T-helper 2 cell treated with Interferon-gamma antibody and Interleukin-4, amounts not matched to agents 5 μg/mL and 100 μg/mL, for 36 hours (primary cell): ENCODE measurements around the gene CLEC16A.

Experiments
- DNase-seq: peaks from one replicate; pipeline ENCODE4 v3.0.0; 2021; ENCODE audit warnings: low spot score
- H3K27ac Mint-ChIP-seq: one replicate; pipeline ENCODE4 v1.8.0; 2021; ENCODE audit warnings: mild to moderate bottlenecking, mixed read lengths
- H3K27me3 Mint-ChIP-seq: one replicate; pipeline ENCODE4 v1.8.0; 2021; ENCODE audit warnings: low read depth, mixed read lengths
- H3K36me3 Mint-ChIP-seq: one replicate; pipeline ENCODE4 v1.8.0; 2021; ENCODE audit warnings: low read depth, mixed read lengths
- H3K4me1 Mint-ChIP-seq: one replicate; pipeline ENCODE4 v1.8.0; 2021; ENCODE audit warnings: low read depth, mixed read lengths
- H3K4me3 Mint-ChIP-seq: one replicate; pipeline ENCODE4 v1.8.0; 2022; ENCODE audit warnings: mild to moderate bottlenecking, moderate library complexity, mixed read lengths
- H3K9me3 Mint-ChIP-seq: one replicate; pipeline ENCODE4 v1.8.0; 2021; ENCODE audit warnings: mixed read lengths

Gene CLEC16A

GRCh38 chr16:11133344-11133943, 189.1 kb downstream of the CLEC16A start:
- Mint-ChIP-seq H3K4me1 (peaks cover 79% of the 10 kb centered on the region), H3K27me3 (no peaks in the 10 kb centered on the region), H3K36me3 (peaks cover 38% of the 10 kb centered on the region), H3K27ac (peak overlapping the region; percentile 85), H3K9me3 (no peaks in the 10 kb centered on the region), H3K4me3 (peak overlapping the region; percentile 61)
- peak; percentile 55 for DNase-seq

DNA sequence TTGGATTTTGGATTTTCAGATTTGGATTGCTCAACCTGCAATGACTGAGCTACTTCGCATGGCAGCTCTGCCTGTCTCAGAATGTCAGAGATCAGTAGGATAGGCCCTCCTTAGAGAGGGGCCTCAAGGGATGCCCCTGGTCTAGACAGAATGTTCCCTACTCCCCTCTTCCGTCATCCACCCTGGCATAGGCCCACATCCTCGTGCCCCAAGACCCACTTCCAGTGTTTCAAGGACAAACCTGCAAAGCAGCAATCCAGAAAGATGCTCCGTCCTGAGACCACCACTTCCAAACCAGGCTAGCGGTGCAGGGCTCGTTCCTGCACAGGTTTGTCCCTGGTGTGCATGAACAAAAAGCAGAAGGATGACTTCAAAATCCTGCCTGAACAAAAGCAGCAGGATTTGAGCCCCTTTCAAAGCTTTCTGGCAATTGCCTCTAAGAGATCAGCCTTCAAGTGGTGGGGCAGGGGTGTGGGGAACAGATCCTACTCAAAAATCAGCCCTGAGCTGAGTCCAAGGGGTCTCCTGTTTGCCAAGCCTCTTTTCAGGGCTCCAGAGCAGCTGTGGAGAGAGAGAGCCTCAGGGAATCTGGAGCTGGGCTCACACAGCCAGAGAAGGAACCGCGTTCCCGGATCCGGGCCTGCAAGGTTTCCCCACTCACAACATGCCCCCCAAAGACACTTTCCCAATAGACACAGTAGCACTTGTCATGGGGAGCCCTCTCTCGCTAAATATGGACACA, 190.5 kb downstream of the CLEC16A start:
- H3K9me3 Mint-ChIP-seq, result no peaks in the 10 kb centered on the region
- H3K27me3 Mint-ChIP-seq, result no peaks in the 10 kb centered on the region
- H3K27ac Mint-ChIP-seq, result peak overlapping the region; percentile 49
- no peak overlapping the region for H3K4me3 Mint-ChIP-seq
- H3K4me1 Mint-ChIP-seq, result peaks cover 81% of the 10 kb centered on the region
- no peak for DNase-seq
- H3K36me3 Mint-ChIP-seq, result peaks cover 35% of the 10 kb centered on the region

GRCh38 chr16:11135464-11135973, 191.2 kb downstream of the CLEC16A start:
- no peak overlapping the region for H3K4me3 Mint-ChIP-seq
- peaks cover 81% of the 10 kb centered on the region for H3K4me1 Mint-ChIP-seq
- no peak for DNase-seq
- no peaks in the 10 kb centered on the region for H3K9me3 Mint-ChIP-seq
- H3K36me3 Mint-ChIP-seq, result peaks cover 34% of the 10 kb centered on the region
- H3K27me3 Mint-ChIP-seq, result no peaks in the 10 kb centered on the region
- H3K27ac Mint-ChIP-seq, result no peak overlapping the region

DNA sequence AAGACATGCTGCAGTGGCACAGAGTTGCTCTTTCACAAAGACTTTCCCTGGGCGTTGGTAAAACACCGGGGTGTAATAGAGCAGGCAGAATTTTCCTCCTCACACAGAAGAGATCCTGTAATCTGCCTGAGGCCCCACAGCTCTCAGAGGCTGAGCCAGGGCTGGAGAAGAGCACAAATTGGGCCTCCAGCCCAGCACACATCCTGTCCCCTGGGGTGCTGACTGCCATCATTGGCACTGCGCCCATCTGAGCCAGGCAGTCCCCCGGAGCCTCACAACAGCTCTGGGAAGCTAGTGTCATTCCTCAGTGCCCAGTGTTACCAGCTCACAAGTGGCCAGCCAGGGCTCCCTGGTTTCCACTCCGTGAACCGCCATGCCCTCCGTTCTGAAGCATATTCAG, 192.2 kb downstream of the CLEC16A start:
- H3K9me3 Mint-ChIP-seq, result no peaks in the 10 kb centered on the region
- H3K36me3 Mint-ChIP-seq, result peaks cover 30% of the 10 kb centered on the region
- no peak overlapping the region for H3K27ac Mint-ChIP-seq
- DNase-seq, result no peak
- peaks cover 78% of the 10 kb centered on the region for H3K4me1 Mint-ChIP-seq
- H3K27me3 Mint-ChIP-seq, result no peaks in the 10 kb centered on the region
- H3K4me3 Mint-ChIP-seq, result no peak overlapping the region

DNA sequence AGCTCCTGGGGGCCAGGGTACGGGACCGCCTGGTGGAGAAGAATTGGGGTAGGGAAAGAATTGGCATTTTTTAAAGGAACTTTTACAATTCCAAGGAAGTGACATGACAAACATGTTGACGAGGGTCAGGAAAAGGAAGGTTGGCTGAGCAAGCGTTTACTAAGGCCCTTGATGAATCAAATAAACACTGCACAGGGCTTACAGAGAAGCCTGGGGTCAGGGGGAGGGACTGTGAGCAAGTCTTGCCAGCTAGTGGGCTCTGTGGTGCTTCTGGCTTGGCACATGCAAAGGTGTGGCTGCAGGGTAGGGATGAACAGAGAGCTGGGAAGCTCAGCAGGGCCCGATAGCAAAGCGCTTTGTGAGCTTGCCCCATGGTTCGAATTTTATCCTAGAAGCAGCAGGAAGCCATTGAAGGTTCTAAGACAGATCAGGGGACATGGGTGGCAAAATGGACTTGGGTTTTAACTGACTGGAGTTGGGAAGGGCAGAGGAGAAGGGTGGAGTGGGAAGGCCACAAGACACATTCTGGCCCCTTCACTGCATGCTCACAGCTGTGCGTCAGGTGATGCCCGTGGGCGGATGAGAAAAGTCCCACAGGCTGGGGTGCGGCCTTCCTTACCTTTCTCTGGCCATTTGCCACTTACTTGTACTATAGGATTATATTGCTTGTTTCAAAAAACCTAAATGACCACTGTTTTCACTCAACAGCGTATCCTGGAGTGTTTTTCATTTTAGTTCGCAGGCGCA, 193.8 kb downstream of the CLEC16A start:
- DNase-seq, result no peak
- peak overlapping the region; percentile 52 for H3K4me3 Mint-ChIP-seq
- peak overlapping the region; percentile 90 for H3K27ac Mint-ChIP-seq
- H3K27me3 Mint-ChIP-seq, result no peaks in the 10 kb centered on the region
- no peaks in the 10 kb centered on the region for H3K9me3 Mint-ChIP-seq
- peaks cover 24% of the 10 kb centered on the region for H3K36me3 Mint-ChIP-seq
- H3K4me1 Mint-ChIP-seq, result peaks cover 75% of the 10 kb centered on the region

DNA sequence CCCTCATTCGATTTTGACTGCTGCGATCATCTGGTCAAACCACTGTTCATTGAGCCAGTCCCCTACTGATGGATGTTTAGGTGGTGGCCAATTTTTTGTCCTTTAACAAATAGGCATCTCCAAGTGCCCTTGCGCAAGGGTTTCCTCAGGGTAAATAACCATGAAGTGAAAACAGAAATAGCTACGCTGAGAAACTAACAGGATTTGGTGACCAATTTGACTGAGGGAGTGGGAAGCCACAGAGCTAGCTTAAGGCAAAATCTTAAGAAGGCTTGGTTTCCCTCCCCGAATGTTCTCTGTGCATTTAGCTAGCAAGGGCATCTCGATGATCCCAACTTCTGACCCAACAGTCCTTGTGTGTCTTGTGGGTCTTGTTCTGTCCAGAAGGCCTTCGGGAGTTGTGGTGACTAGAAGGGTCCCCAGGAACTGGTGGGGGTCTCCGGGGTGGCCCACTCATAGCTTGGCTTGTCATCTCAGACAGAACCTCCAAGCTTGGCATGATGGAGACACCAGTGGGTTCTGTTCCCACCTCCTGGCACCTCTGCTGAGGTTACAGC, 194.5 kb downstream of the CLEC16A start:
- H3K27me3 Mint-ChIP-seq, result no peaks in the 10 kb centered on the region
- peak overlapping the region; percentile 90 for H3K27ac Mint-ChIP-seq
- H3K4me3 Mint-ChIP-seq, result peak overlapping the region; percentile 81
- DNase-seq, result no peak
- peaks cover 24% of the 10 kb centered on the region for H3K36me3 Mint-ChIP-seq
- H3K4me1 Mint-ChIP-seq, result peaks cover 69% of the 10 kb centered on the region
- H3K9me3 Mint-ChIP-seq, result no peaks in the 10 kb centered on the region

GRCh38 chr16:11139326-11140097, 195.1 kb downstream of the CLEC16A start:
- Mint-ChIP-seq H3K9me3 (no peaks in the 10 kb centered on the region), H3K4me1 (peaks cover 68% of the 10 kb centered on the region), H3K27me3 (no peaks in the 10 kb centered on the region), H3K36me3 (peaks cover 24% of the 10 kb centered on the region), H3K4me3 (peak overlapping the region; percentile 81), H3K27ac (peak overlapping the region; percentile 90)
- DNase-seq, result no peak

- peaks cover 19% of the 10 kb centered on the region for H3K36me3 Mint-ChIP-seq
- H3K9me3 Mint-ChIP-seq, result no peaks in the 10 kb centered on the region
- peaks cover 64% of the 10 kb centered on the region for H3K4me1 Mint-ChIP-seq
- DNase-seq, result peak; percentile 53
- no peaks in the 10 kb centered on the region for H3K27me3 Mint-ChIP-seq
- peak overlapping the region; percentile 90 for H3K27ac Mint-ChIP-seq
- peak overlapping the region; percentile 81 for H3K4me3 Mint-ChIP-seq
These were observed 195.7 kb downstream of the CLEC16A start for GRCh38 chr16:11140098-11140375.

GRCh38 chr16:11140466-11140865, 196.1 kb downstream of the CLEC16A start:
- peaks cover 19% of the 10 kb centered on the region for H3K36me3 Mint-ChIP-seq
- peak overlapping the region; percentile 90 for H3K27ac Mint-ChIP-seq
- peak overlapping the region; percentile 81 for H3K4me3 Mint-ChIP-seq
- H3K27me3 Mint-ChIP-seq, result no peaks in the 10 kb centered on the region
- no peaks in the 10 kb centered on the region for H3K9me3 Mint-ChIP-seq
- no peak for DNase-seq
- peaks cover 64% of the 10 kb centered on the region for H3K4me1 Mint-ChIP-seq

- peak overlapping the region; percentile 90 for H3K27ac Mint-ChIP-seq
- H3K4me3 Mint-ChIP-seq, result no peak overlapping the region
- H3K4me1 Mint-ChIP-seq, result peaks cover 60% of the 10 kb centered on the region
- no peak for DNase-seq
- no peaks in the 10 kb centered on the region for H3K27me3 Mint-ChIP-seq
- H3K36me3 Mint-ChIP-seq, result peaks cover 15% of the 10 kb centered on the region
- no peaks in the 10 kb centered on the region for H3K9me3 Mint-ChIP-seq
These were observed 196.5 kb downstream of the CLEC16A start for GRCh38 chr16:11140867-11141266.

- peak overlapping the region; percentile 45 for H3K27ac Mint-ChIP-seq
- no peak for DNase-seq
- H3K4me1 Mint-ChIP-seq, result peaks cover 53% of the 10 kb centered on the region
- no peaks in the 10 kb centered on the region for H3K27me3 Mint-ChIP-seq
- H3K4me3 Mint-ChIP-seq, result no peak overlapping the region
- peaks cover 7% of the 10 kb centered on the region for H3K36me3 Mint-ChIP-seq
- no peaks in the 10 kb centered on the region for H3K9me3 Mint-ChIP-seq
These were observed 197.3 kb downstream of the CLEC16A start for GRCh38 chr16:11141409-11142260.

GRCh38 chr16:11142261-11142630, 197.9 kb downstream of the CLEC16A start:
- Mint-ChIP-seq H3K9me3 (no peaks in the 10 kb centered on the region), H3K27me3 (no peaks in the 10 kb centered on the region), H3K4me1 (peaks cover 48% of the 10 kb centered on the region), H3K27ac (no peak overlapping the region), H3K4me3 (no peak overlapping the region), H3K36me3 (peaks cover 7% of the 10 kb centered on the region)
- no peak for DNase-seq

GRCh38 chr16:11142951-11143350, 198.6 kb downstream of the CLEC16A start:
- DNase-seq, result no peak
- Mint-ChIP-seq H3K27ac (peak overlapping the region; percentile 49), H3K4me3 (no peak overlapping the region), H3K9me3 (no peaks in the 10 kb centered on the region), H3K27me3 (no peaks in the 10 kb centered on the region), H3K4me1 (peaks cover 47% of the 10 kb centered on the region), H3K36me3 (peaks cover 3% of the 10 kb centered on the region)
